Pancreas (tissue), 10 donors: ENCODE results near the gene ALDH8A1. TPM values are rescaled to one million over a fixed set of nuclear protein-coding genes. Genes with fewer than 3 reads are reported as not detected.

ENCODE experiments used
- ATAC-seq, 4 donors: fragments of 200-7000 bp; cut with Tn5 transposase; one replicate each; pipeline versions ENCODE4 v1.8.0 to v1.9.1; 2020; ENCODE audit warnings: mild to moderate bottlenecking in 4 of 4, moderate library complexity in 4 of 4
- DNase-seq, 6 donors: peaks; one replicate each; pipeline ENCODE4 v3.0.0-alpha.2; 2020
- FAIRE-seq: peaks from 2 replicates; lab custom pipeline; 2012; peaks lifted over from hg19 to GRCh38; lab: Jason Lieb, UNC
- H3K27ac ChIP-seq, 4 donors: fragments of 200-600 bp; sonication (generic); 1 replicate in 3 of 4; 2 replicates in 1 of 4; pipeline versions ENCODE4 v1.5.0 to v1.8.0; 2020
- H3K27me3 ChIP-seq, 4 donors: fragments of 200-600 bp; one replicate each; pipeline ENCODE4 v1.8.0; 2021
- H3K36me3 ChIP-seq, 3 donors: fragments of 200-600 bp; sonication (generic) in 1 of 3; one replicate each; pipeline versions ENCODE4 v1.5.0 to v1.8.0; 2020 to 2021
- H3K4me1 ChIP-seq, 3 donors: fragments of 200-600 bp; one replicate each; pipeline ENCODE4 v1.8.0; 2021
- H3K4me3 ChIP-seq, 4 donors: fragments of 200-600 bp; sonication (generic) in 2 of 4; one replicate each; pipeline versions ENCODE4 v1.5.0 to v1.8.0; 2020 to 2021
- H3K9me3 ChIP-seq, 4 donors: fragments of 200-600 bp; one replicate each; pipeline ENCODE4 v1.8.0; 2021
- WGBS, 2 donors: extraction: QIAGEN DNeasy Blood & Tissue Kit; methylation state at CpG; one replicate each; pipeline ENCODE4 v1.1.7; 2013; 5-methylcytosine and 5-hydroxymethylcytosine counted together
- intact Hi-C, 3 donors: fragments of 100-400 bp; cut with DNase I; formaldehyde crosslinking; loops; one replicate each; pipeline versions ENCODE4 v1.11.1 to v1.14.2; 2022
- polyA plus RNA-seq, 2 donors: library from polyadenylated mRNA; stranded (reverse); fragments of 200-250 nt; gene quantifications; one replicate each; pipeline ENCODE4 v1.2.3, GENCODE V29; 2013
- total RNA-seq, 6 donors: library from RNA; stranded (reverse); fragmentation: NEBNext Ultra II Directional in 4 of 6; extraction: Animal tissue kit (Norgen Biotek cat#: 25700) in 4 of 6; gene quantifications; one replicate each; pipeline versions ENCODE4 v1.2.1 to v1.2.4, GENCODE V29; 2021 to 2023
- TF ChIP-seq, protein P1 (sequence below), 4 donors: fragments of 200-600 bp; sonication (generic) in 3 of 4; IDR thresholded peaks; one replicate each; pipeline versions ENCODE4 v1.5.0 to v1.8.0; 2021; ENCODE audit warnings: antibody characterized with exemption in 4 of 4
- donor health status: healthy with polysubstance abuse.
- donor health status: DM: no; HTN: no; CAD: no; lungs with moderate emphysema.
- donor health status: DM: no; HTN: no; CAD: no.
- donor health status: control.
- donor health status: control.
- donor health status: Bipolar disorder and iron deficiency.
- donor health status: DM: yes; HTN: yes; CAD: no.
- donor health status: DM: no; HTN: no; CAD: no.
- donor health status: DM: no; HTN: no; CAD: no.
- donor health status: DM: yes; HTN: yes; CAD: no.

The ALDH8A1 gene
- total and polyA plus RNA-seq, 8 donors: 0.12 to 1.4 (median 0.74) TPM

- WGBS, 2 donors: 48 to 60% methylated on average over 2 of the region's 2 CpGs
- H3K4me1 ChIP-seq: no peaks in the 10 kb centered on the region
- H3K36me3 ChIP-seq: no peaks in the 10 kb centered on the region
- DNase-seq (no peak), FAIRE-seq (no peak), ATAC-seq (no peak)
- no peaks in the 10 kb centered on the region for H3K27me3 ChIP-seq
- H3K9me3 ChIP-seq: no peaks in the 10 kb centered on the region
- TF ChIP-seq, protein P1, sequence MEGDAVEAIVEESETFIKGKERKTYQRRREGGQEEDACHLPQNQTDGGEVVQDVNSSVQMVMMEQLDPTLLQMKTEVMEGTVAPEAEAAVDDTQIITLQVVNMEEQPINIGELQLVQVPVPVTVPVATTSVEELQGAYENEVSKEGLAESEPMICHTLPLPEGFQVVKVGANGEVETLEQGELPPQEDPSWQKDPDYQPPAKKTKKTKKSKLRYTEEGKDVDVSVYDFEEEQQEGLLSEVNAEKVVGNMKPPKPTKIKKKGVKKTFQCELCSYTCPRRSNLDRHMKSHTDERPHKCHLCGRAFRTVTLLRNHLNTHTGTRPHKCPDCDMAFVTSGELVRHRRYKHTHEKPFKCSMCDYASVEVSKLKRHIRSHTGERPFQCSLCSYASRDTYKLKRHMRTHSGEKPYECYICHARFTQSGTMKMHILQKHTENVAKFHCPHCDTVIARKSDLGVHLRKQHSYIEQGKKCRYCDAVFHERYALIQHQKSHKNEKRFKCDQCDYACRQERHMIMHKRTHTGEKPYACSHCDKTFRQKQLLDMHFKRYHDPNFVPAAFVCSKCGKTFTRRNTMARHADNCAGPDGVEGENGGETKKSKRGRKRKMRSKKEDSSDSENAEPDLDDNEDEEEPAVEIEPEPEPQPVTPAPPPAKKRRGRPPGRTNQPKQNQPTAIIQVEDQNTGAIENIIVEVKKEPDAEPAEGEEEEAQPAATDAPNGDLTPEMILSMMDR (IDR thresholded peaks at IDR 0.05): no peak
- no peak overlapping the region for H3K4me3 ChIP-seq
- intact Hi-C loops: no loop called here
- no peak overlapping the region for H3K27ac ChIP-seq
Measured at GRCh38 chr6:134920422-134920821, 29.5 kb downstream of the ALDH8A1 start.

DNA sequence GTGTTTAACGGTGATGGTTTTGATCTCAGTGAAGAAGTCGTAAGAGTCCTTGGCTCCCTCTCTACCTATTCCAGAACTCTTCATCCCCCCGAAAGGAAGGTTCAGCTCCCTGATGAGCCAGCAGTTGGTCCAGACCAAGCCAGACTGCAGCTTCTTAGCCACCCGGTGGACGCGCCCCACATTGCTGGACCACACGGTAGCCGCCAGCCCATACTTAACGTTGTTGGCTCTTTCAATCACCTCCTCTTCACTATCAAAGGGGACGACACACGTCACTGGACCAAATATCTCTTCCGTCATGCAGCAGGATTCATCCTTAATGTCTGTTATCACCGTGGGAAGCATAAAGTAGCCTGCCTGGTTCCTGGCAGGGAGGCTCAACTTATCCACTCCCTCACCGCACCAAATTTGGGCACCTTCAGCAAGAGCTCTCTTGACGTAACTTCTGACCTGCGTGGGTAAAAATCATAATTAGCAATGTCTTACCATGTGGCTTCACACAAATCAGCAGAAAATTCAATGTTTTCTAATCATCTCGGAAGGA lies 31.4 kb downstream of the ALDH8A1 start:
- TF ChIP-seq, protein P1 (IDR thresholded peaks at IDR 0.05): no peak
- FAIRE-seq (no peak), DNase-seq (no peak), ATAC-seq (no peak)
- Histone ChIP-seq H3K9me3 (no peaks in the 10 kb centered on the region), H3K27ac (no peak overlapping the region), H3K4me1 (no peaks in the 10 kb centered on the region), H3K27me3 (no peaks in the 10 kb centered on the region), H3K36me3 (no peaks in the 10 kb centered on the region), H3K4me3 (no peak overlapping the region)
- intact Hi-C loops: no loop called here
- 90 to 91% methylated on average over 17 of the region's 17 CpGs for WGBS, 2 donors

DNA sequence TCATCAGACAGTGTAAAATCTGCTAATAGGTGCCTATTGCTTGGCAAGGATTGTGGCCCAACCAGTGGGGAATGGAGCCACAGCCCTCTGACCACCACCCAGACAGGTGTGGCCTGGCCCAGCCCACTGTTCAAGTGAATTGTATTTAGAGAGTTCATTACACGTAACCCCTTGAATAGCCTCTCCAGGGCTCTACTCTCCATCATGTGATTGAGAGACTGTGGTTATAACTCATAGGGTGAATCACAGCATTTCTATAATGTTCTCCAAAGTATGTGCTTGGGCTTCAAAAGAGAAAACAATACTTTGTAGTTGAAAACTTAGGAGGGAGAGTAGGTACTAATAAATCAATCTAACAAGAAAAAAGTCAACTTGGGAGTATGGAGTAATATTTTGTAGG lies 38.4 kb downstream of the ALDH8A1 start:
- Histone ChIP-seq H3K4me1 (no peaks in the 10 kb centered on the region), H3K4me3 (no peak overlapping the region), H3K36me3 (no peaks in the 10 kb centered on the region), H3K27me3 (no peaks in the 10 kb centered on the region), H3K9me3 (no peaks in the 10 kb centered on the region), H3K27ac (no peak overlapping the region)
- intact Hi-C loops: no loop called here
- no peak for FAIRE-seq
- WGBS, 2 donors: 93 to 97% methylated on average over 1 of the region's 1 CpG
- no peak for DNase-seq
- TF ChIP-seq, protein P1 (IDR thresholded peaks at IDR 0.05): no peak
- ATAC-seq: no peak

DNA sequence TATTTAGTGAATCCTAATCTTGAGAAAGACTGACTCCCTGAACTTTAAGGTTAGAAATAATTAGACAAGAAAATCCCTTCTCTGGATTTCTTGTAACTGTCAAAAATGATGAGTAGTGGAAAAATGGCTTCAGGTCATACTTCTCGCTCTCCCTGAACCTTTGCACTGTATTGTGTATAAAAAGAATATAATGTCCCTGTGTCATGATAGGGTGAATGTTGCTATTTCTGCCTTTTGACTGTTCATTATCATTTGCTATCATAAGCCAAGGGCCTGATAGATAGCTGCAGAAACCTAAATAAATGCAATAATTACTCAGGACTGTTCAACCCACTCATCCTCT lies 39.3 kb downstream of the ALDH8A1 start:
- DNase-seq (no peak), FAIRE-seq (no peak), ATAC-seq (no peak)
- WGBS, 2 donors: 85 to 86% methylated on average over 1 of the region's 1 CpG
- Histone ChIP-seq H3K27me3 (no peaks in the 10 kb centered on the region), H3K4me1 (no peaks in the 10 kb centered on the region), H3K4me3 (no peak overlapping the region), H3K36me3 (no peaks in the 10 kb centered on the region), H3K9me3 (no peaks in the 10 kb centered on the region), H3K27ac (no peak overlapping the region)
- intact Hi-C loops: no loop called here
- TF ChIP-seq, protein P1 (IDR thresholded peaks at IDR 0.05): no peak

GRCh38 chr6:134909701-134910592 lies 40.0 kb downstream of the ALDH8A1 start:
- FAIRE-seq (no peak), ATAC-seq (peak in 1 of 4 donors; percentile 13), DNase-seq (no peak)
- Histone ChIP-seq H3K9me3 (no peaks in the 10 kb centered on the region), H3K27ac (no peak overlapping the region), H3K4me1 (no peaks in the 10 kb centered on the region), H3K4me3 (no peak overlapping the region), H3K27me3 (no peaks in the 10 kb centered on the region), H3K36me3 (no peaks in the 10 kb centered on the region)
- TF ChIP-seq, protein P1 (IDR thresholded peaks at IDR 0.05): no peak
- intact Hi-C loops: no loop called here
- WGBS, 2 donors: 50 to 51% methylated on average over 11 of the region's 11 CpGs
